Stimulated activated memory B cell treated with anti-CD40 and anti-IgM and Interleukin-4, amounts not matched to agents 10 μg/mL and 1 μg/mL and 100 μg/mL, for 72 hours (primary cell): ENCODE measurements around the gene GOLGA8B.
A peak's percentile ranks its signal among the peaks of the same experiment; 100 is the strongest.
"Not testable (repeated sequence)": the region's sequence is repeated elsewhere in the genome, so short reads cannot be mapped to it uniquely, and the experiment has no call there.

Source experiments
- ATAC-seq: fragments of 150-1000 bp; cut with Tn5 transposase; 2 replicates; pipeline ENCODE4 v1.10.0; 2021
- H3K27ac Mint-ChIP-seq: one replicate; pipeline ENCODE4 v1.8.0; 2022; ENCODE audit warnings: mild to moderate bottlenecking, mixed read lengths
- H3K27me3 Mint-ChIP-seq: one replicate; pipeline ENCODE4 v1.8.0; 2022; ENCODE audit warnings: mixed read lengths
- H3K36me3 Mint-ChIP-seq: one replicate; pipeline ENCODE4 v1.8.0; 2022; ENCODE audit warnings: mixed read lengths
- H3K4me1 Mint-ChIP-seq: one replicate; pipeline ENCODE4 v1.8.0; 2022; ENCODE audit warnings: mixed read lengths
- H3K4me3 Mint-ChIP-seq: one replicate; pipeline ENCODE4 v1.8.0; 2022; ENCODE audit warnings: mild to moderate bottlenecking, moderate library complexity, mixed read lengths
- H3K9me3 Mint-ChIP-seq: one replicate; pipeline ENCODE4 v1.8.0; 2022; ENCODE audit warnings: mixed read lengths

The GOLGA8B gene

GRCh38 chr15:34583399-34584329 lies at the start of gene GOLGA8B:
TSS of gene GOLGA8B (minus strand) at chr15:34583651. CDS start at chr15:34535912, 47,739 bp downstream.
- Mint-ChIP-seq H3K27ac (peak within 1 kb of the TSS; percentile 81), H3K27me3 (no peaks in the 10 kb centered on the region), H3K9me3 (no peaks in the 10 kb centered on the region), H3K4me1 (peaks cover 48% of the 10 kb centered on the region), H3K36me3 (peaks cover 6% of the 10 kb centered on the region), H3K4me3 (peak within 1 kb of the TSS; percentile 94)
- peak; percentile 84 for ATAC-seq

GRCh38 chr15:34633165-34633564 lies 49.7 kb upstream of the GOLGA8B start:
- not testable (repeated sequence) for H3K4me3 Mint-ChIP-seq, H3K27ac Mint-ChIP-seq, ATAC-seq, H3K4me1 Mint-ChIP-seq, H3K36me3 Mint-ChIP-seq
- peaks cover 11% of the 10 kb centered on the region for H3K9me3 Mint-ChIP-seq
- peaks cover 29% of the 10 kb centered on the region for H3K27me3 Mint-ChIP-seq

GRCh38 chr15:34628577-34629152 lies 45.2 kb upstream of the GOLGA8B start:
- H3K27me3 Mint-ChIP-seq, result peaks cover 45% of the 10 kb centered on the region
- H3K4me3 Mint-ChIP-seq, result no peak overlapping the region
- H3K4me1 Mint-ChIP-seq, result no peaks in the 10 kb centered on the region
- ATAC-seq, result no peak
- no peak overlapping the region for H3K27ac Mint-ChIP-seq
- H3K9me3 Mint-ChIP-seq, result peaks cover 19% of the 10 kb centered on the region
- no peaks in the 10 kb centered on the region for H3K36me3 Mint-ChIP-seq

GRCh38 chr15:34625007-34625406 lies 41.6 kb upstream of the GOLGA8B start:
- peaks cover 5% of the 10 kb centered on the region for H3K4me1 Mint-ChIP-seq
- H3K4me3 Mint-ChIP-seq, result no peak overlapping the region
- peaks cover 9% of the 10 kb centered on the region for H3K9me3 Mint-ChIP-seq
- no peak for ATAC-seq
- H3K27ac Mint-ChIP-seq, result no peak overlapping the region
- peaks cover 35% of the 10 kb centered on the region for H3K27me3 Mint-ChIP-seq
- H3K36me3 Mint-ChIP-seq, result no peaks in the 10 kb centered on the region

GRCh38 chr15:34621675-34622074 lies 38.2 kb upstream of the GOLGA8B start:
- Mint-ChIP-seq H3K9me3 (peaks cover under 1% of the 10 kb centered on the region), H3K4me1 (peaks cover 6% of the 10 kb centered on the region), H3K36me3 (no peaks in the 10 kb centered on the region), H3K27me3 (peaks cover 12% of the 10 kb centered on the region), H3K4me3 (no peak overlapping the region), H3K27ac (no peak overlapping the region)
- ATAC-seq, result no peak

GRCh38 chr15:34620814-34621213 lies 37.4 kb upstream of the GOLGA8B start:
- no peaks in the 10 kb centered on the region for H3K9me3 Mint-ChIP-seq
- H3K4me1 Mint-ChIP-seq, result peaks cover 6% of the 10 kb centered on the region
- H3K36me3 Mint-ChIP-seq, result no peaks in the 10 kb centered on the region
- H3K4me3 Mint-ChIP-seq, result no peak overlapping the region
- peaks cover 12% of the 10 kb centered on the region for H3K27me3 Mint-ChIP-seq
- ATAC-seq, result no peak
- H3K27ac Mint-ChIP-seq, result no peak overlapping the region

GRCh38 chr15:34620142-34620541 lies 36.7 kb upstream of the GOLGA8B start:
- no peak overlapping the region for H3K4me3 Mint-ChIP-seq

GRCh38 chr15:34619151-34619550 lies 35.7 kb upstream of the GOLGA8B start:
- Mint-ChIP-seq H3K27me3 (peaks cover 12% of the 10 kb centered on the region), H3K27ac (no peak overlapping the region), H3K9me3 (no peaks in the 10 kb centered on the region), H3K4me3 (no peak overlapping the region), H3K36me3 (no peaks in the 10 kb centered on the region), H3K4me1 (peaks cover 6% of the 10 kb centered on the region)
- ATAC-seq, result no peak

More at GRCh38 chr15:34620142-34620541, 36.7 kb upstream of the GOLGA8B start:
- H3K36me3 Mint-ChIP-seq, result no peaks in the 10 kb centered on the region
- no peak for ATAC-seq
- no peaks in the 10 kb centered on the region for H3K9me3 Mint-ChIP-seq
- no peak overlapping the region for H3K27ac Mint-ChIP-seq
- peaks cover 12% of the 10 kb centered on the region for H3K27me3 Mint-ChIP-seq
- peaks cover 6% of the 10 kb centered on the region for H3K4me1 Mint-ChIP-seq

- Mint-ChIP-seq H3K36me3 (no peaks in the 10 kb centered on the region), H3K4me3 (no peak overlapping the region), H3K9me3 (no peaks in the 10 kb centered on the region), H3K27me3 (peaks cover 17% of the 10 kb centered on the region), H3K4me1 (peaks cover 6% of the 10 kb centered on the region), H3K27ac (no peak overlapping the region)
- peak; percentile 24 for ATAC-seq
Measured at GRCh38 chr15:34618073-34618472, 34.6 kb upstream of the GOLGA8B start.

GRCh38 chr15:34616613-34617012 lies 33.2 kb upstream of the GOLGA8B start:
- Mint-ChIP-seq H3K4me1 (peaks cover 6% of the 10 kb centered on the region), H3K27ac (no peak overlapping the region), H3K27me3 (peaks cover 32% of the 10 kb centered on the region), H3K9me3 (no peaks in the 10 kb centered on the region), H3K4me3 (no peak overlapping the region), H3K36me3 (no peaks in the 10 kb centered on the region)
- ATAC-seq, result no peak

- H3K27ac Mint-ChIP-seq, result no peak overlapping the region
- H3K27me3 Mint-ChIP-seq, result peaks cover 32% of the 10 kb centered on the region
- no peak overlapping the region for H3K4me3 Mint-ChIP-seq
Measured at GRCh38 chr15:34613997-34614396, 30.5 kb upstream of the GOLGA8B start.

GRCh38 chr15:34613301-34613700 lies 29.9 kb upstream of the GOLGA8B start:
- Mint-ChIP-seq H3K9me3 (no peaks in the 10 kb centered on the region), H3K27ac (no peak overlapping the region)

More at GRCh38 chr15:34613997-34614396, 30.5 kb upstream of the GOLGA8B start:
- ATAC-seq, result no peak
- H3K4me1 Mint-ChIP-seq, result peaks cover 6% of the 10 kb centered on the region
- no peaks in the 10 kb centered on the region for H3K36me3 Mint-ChIP-seq
- H3K9me3 Mint-ChIP-seq, result no peaks in the 10 kb centered on the region

GRCh38 chr15:34610354-34610753 lies 26.9 kb upstream of the GOLGA8B start:
- ATAC-seq, result no peak
- H3K4me1 Mint-ChIP-seq, result peaks cover 6% of the 10 kb centered on the region
- H3K27ac Mint-ChIP-seq, result no peak overlapping the region
- no peaks in the 10 kb centered on the region for H3K36me3 Mint-ChIP-seq
- no peaks in the 10 kb centered on the region for H3K9me3 Mint-ChIP-seq
- H3K4me3 Mint-ChIP-seq, result no peak overlapping the region
- peaks cover 42% of the 10 kb centered on the region for H3K27me3 Mint-ChIP-seq

More at GRCh38 chr15:34613301-34613700, 29.9 kb upstream of the GOLGA8B start:
- H3K4me1 Mint-ChIP-seq, result peaks cover 6% of the 10 kb centered on the region
- peaks cover 39% of the 10 kb centered on the region for H3K27me3 Mint-ChIP-seq
- no peak for ATAC-seq
- no peaks in the 10 kb centered on the region for H3K36me3 Mint-ChIP-seq
- H3K4me3 Mint-ChIP-seq, result no peak overlapping the region

GRCh38 chr15:34609102-34610057 lies 25.9 kb upstream of the GOLGA8B start:
- ATAC-seq, result peak; percentile 77
- Mint-ChIP-seq H3K27ac (no peak overlapping the region), H3K9me3 (no peaks in the 10 kb centered on the region), H3K27me3 (peaks cover 42% of the 10 kb centered on the region), H3K4me3 (no peak overlapping the region), H3K4me1 (peaks cover 6% of the 10 kb centered on the region), H3K36me3 (no peaks in the 10 kb centered on the region)

- H3K4me3 Mint-ChIP-seq, result no peak overlapping the region
- H3K9me3 Mint-ChIP-seq, result peaks cover 2% of the 10 kb centered on the region
- H3K4me1 Mint-ChIP-seq, result peaks cover 6% of the 10 kb centered on the region
- H3K27ac Mint-ChIP-seq, result no peak overlapping the region
- peaks cover 49% of the 10 kb centered on the region for H3K27me3 Mint-ChIP-seq
- H3K36me3 Mint-ChIP-seq, result no peaks in the 10 kb centered on the region
- ATAC-seq, result no peak
Measured at GRCh38 chr15:34608517-34608916, 25.1 kb upstream of the GOLGA8B start.
